GM21515 (cell line): ENCODE data around the gene PRMT1.

Experiments
- ATAC-seq: cut with Tn5 transposase; IDR thresholded peaks from one replicate; pipeline ENCODE4 v1.9.1; 2021; ENCODE audit not compliant: unreplicated experiment

Gene PRMT1

GRCh38 chr19:49667473-49667872 is 9.6 kb upstream of the PRMT1 start:
- no peak for ATAC-seq

DNA sequence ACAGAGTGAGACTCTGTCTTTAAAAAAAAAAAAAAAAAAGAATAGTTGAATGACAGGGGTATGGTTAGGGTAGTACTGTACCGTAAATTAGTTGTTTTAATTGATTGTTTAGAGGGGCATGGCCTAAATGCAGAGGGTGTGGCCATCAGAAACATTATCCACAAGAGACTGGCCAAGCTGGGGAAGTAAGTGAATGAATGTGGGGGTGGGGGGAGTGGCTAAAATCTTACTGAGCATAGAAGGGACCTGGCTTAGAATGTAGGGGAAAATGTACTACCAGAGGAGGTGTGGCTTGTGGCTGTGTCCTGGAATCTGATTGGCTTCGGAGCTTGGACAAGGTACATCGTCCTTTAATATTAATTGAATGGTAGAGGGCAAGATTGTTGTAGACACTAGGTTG is 7.6 kb upstream of the PRMT1 start:
- no peak for ATAC-seq

DNA sequence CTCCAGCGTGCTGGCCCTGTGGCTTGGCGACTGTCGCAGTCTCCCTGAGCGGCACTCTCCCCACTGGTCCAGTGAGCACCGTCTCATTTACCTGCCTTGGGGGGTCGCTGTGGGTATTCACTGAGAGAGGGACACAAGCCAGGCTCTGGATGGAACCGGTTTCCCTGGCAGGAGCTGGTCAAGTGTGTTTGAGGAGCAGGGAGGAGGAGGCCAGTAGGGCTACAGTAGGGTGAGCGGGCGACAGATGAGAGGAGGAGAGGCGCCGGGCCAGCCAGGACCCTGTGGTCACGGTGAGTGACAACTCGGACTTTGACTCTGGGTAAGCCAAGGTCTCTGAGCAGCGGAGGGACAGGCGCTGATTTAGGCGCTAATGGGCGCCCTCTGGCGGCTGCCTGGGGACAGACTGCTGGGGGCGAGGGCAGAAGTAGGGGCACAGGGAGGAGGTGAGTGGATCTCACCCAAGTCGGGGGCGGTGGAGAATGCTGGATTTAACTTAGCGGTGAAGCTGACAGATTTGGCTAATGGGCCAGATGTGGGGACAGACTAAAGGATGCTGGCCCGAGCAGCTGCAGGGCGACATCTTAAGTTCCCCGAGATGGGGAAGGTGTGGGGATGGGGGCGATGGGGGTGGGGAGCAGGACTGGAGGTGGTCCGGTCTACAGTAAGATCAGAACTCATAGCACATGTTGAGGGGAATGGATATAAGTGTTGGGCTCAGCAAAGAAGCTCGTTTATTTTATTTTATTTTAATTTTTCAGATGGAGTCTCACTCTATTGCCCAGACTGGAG is 4.7 kb upstream of the PRMT1 start:
- ATAC-seq = no peak

GRCh38 chr19:49676136-49676783 is 811 bp upstream of the PRMT1 start:
- peak; percentile 24 for ATAC-seq

DNA sequence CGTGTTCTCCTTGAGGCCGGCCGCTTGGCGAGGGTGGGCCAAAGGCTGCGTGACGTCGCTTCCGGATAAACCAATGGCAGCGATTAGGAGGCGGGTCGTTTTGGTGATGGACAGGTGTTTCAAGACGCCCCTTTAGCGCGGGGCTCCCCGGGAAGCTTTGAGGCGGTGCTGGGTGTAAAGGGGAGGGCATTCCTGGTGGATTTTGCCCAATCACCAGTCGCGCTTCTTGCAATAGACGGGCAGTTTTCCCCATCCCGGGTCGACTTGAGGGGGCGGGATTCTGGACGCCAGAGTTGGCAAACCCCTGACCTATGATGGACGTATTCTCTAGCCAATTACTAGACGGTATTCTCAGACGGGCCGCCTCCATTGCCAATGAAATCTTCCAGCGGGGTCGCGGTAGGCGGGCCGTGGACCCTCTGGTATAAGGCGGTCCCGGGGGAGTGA is 264 bp upstream of the PRMT1 start:
- peak; percentile 54 for ATAC-seq

DNA sequence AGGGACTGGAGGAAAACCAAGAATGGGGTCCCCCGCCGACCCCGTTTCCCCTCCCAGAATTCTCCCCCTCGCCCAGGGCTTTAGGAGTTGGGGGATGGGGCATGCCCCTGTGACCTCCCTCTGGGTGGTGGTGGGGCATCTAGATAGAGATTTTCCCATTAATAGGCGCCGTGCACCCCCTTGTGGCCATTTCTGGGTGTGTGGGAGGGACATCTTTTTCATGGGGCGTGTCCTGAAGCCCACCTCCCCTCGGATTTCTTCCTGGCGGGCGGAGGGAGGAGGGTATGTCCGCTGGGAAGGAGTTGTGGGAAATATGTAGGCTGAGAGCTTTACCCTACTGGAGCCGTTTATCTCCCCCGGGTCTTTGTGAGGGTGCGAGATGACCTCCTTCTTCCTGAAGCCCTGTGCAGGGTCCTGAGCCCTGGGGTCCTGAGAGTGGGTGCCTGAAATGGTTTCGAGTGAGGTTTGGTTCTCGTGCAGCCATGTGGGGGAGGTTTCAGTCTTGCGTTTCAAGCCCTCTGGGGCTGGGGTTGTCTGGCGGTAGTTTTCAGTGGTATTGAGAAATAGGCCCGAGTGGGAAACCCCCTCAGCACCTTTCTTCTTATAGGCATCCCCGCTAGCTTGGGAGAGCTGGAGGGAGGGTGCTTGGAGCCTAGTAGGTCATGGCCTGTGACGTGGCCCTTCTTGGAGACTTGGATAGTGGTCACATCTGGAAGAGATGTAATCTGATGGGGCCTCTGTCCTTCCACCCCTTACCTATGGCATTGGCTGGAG is 1.0 kb downstream of the PRMT1 start:
- ATAC-seq = no peak

DNA sequence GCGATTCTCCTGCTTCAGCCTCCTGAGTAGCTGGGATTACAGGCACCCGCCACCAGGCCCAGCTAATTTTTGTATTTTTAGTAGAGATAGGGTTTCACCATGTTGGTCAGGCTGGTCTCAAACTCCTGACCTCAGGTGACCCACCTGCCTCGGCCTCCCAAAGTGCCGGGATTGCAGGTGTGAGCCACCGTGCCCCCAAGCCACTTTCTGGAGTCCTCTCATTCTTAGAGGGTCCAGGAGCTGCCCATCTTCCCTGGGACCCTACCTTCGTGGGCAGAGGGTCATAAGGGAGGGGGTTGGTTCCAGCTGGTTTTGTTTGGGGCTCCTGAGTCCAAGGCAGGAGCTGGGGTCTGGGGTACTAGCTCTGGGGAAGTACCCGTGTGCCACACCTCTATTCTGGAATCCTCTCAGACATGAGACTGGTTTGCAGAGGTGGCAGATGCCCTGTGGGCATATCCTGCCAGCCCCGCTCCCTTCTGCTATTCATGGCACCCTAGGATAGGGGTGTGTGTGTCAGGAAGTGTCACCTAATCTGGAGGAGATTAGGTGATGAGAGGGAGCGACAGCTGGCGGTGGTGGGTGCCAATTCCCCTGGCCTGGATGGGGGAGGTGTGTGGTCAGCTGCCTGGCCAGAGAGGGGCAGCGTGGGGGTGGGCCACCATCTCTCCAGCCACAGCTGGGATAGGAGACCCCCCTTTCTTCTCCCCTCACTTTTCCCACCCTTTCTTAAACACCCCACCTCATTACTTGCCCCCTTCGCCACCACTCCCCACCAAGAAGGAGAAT is 2.1 kb downstream of the PRMT1 start:
- ATAC-seq = no peak

DNA sequence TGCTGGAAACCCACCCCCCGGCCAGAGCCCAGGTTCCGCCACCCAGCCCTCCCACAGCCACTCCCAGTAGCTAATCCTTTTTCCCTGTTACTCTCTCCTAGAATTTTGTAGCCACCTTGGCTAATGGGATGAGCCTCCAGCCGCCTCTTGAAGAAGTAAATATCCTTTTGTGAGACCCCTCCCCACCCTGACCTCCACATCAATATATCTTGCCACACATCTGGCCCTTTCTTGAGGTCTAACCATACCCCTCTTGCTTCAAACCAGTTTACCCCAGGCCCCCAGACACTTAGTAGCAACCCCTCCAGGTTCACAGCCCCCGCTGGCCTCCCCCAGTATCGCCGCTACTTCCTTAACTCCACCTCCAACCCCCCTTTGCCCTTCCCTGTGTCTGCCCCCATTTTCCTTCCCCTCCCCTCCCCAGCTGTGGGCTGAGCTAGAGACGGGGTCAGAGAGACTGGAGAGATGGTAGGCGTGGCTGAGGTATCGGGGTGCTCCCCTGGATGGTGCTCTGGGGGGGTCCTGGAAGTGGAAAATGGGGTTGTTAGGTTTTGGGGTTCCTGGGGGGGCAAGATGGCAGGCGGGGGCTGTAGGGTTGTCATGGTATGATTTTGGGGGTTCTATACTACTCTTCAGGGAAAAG is 2.8 kb downstream of the PRMT1 start:
- ATAC-seq = no peak

DNA sequence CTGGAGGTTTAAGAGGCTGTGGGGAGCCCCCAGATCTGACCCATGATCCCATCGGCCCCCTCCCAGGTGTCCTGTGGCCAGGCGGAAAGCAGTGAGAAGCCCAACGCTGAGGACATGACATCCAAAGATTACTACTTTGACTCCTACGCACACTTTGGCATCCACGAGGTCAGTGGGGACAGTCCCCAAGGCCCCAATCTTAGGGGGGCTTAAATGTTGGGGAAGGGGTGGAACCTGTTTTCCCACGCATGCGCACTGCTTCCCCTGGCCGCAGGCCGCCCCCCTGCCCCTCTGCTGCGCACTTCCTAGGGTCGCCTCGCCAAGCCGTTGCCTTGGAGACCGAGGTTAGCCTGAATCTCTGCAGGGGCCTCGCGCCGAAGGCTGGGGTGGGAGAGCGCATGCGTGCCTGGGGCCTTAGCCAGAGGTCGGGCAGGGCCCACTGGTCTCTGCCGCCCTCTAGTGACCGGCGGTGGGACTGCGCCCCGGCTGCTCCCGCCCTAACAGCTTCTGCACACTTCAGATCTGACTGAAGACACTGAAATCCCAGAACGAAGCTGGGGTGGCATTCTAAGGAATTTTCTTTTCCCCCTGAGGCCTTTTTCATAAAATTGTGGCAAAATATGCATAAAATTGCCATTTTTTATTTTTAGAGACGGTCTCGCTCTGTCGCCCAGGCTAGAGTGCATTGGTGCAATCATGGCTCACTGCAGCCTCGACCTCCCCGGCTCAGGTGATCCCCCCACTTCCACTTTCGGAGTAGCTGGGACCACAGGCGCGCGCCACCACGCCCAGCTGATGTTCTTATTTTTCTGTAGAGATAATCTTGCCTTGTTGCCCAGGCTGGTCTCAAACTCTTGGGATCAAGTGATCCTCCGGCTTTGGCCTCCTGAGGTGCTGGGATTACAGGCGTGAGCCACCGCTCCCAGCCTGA is 3.6 kb downstream of the PRMT1 start:
- no peak for ATAC-seq

- ATAC-seq = no peak
These were observed 4.8 kb downstream of the PRMT1 start for GRCh38 chr19:49681830-49682229.

- ATAC-seq = no peak
These were observed 5.2 kb downstream of the PRMT1 start for GRCh38 chr19:49682274-49682673.

DNA sequence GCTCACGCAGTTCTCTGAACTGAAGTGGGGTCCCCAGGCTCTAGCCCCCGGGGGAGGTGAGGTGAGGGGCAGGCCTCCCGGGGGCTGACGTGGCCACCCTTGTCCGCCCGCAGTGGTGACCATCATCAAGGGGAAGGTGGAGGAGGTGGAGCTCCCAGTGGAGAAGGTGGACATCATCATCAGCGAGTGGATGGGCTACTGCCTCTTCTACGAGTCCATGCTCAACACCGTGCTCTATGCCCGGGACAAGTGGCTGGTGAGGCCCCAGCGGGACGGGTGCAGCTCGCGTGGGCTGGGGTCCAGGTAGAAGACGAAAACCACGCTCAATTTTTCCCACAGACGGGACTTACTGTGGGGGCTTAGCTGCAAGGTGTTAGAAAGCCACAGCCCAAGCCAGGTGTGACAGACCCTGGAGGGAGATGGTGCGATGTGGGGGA is 6.8 kb downstream of the PRMT1 start:
- ATAC-seq = no peak

GRCh38 chr19:49684251-49684982 is 7.3 kb downstream of the PRMT1 start:
- no peak for ATAC-seq

GRCh38 chr19:49684983-49685553 is 8.0 kb downstream of the PRMT1 start:
- no peak for ATAC-seq

DNA sequence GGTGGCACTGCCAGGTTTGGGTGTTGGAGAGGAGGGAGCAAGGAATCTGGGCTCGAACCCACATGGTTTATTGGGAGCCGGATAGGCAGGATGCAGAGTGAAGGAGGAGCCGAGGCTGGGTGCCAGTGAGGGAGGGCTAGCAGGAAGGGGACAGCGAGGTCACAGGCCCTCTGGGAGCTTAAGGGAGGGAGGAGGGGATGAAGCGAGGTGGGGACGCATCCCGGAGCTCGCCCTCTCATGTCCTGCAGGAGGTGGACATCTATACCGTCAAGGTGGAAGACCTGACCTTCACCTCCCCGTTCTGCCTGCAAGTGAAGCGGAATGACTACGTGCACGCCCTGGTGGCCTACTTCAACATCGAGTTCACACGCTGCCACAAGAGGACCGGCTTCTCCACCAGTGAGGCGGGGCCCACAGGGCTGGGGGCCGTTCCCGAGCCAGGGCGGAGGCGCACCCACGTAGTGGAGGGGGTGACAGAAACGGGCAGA is 8.8 kb downstream of the PRMT1 start:
- no peak for ATAC-seq

DNA sequence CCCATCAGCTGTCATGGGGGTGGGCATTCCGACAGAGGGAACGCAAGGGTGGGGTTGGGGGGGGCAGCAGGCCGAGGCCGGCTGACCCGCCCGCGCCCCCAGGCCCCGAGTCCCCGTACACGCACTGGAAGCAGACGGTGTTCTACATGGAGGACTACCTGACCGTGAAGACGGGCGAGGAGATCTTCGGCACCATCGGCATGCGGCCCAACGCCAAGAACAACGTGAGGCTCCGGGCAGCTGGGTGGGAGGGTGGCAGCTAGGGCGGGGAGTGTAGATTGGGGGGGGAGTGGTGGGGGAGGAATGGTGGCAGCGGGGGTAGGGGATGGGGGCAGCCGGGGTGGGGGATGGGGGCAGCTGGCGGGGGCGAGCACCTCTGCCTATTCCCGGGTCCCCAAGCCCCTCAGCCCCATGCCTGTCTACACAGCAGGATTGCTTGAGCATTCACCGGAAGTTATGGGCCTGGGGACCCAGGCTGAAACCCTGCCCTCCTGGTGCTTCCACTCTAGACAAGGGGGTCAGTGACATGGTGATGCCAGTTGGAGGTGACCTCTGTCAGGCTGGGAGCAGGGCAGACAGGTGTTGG is 9.5 kb downstream of the PRMT1 start:
- ATAC-seq = no peak

GRCh38 chr19:49687150-49687549 is 10.1 kb downstream of the PRMT1 start:
- no peak for ATAC-seq
